Trophoblast cell (in vitro differentiated cells and primary cell): Measurements from ENCODE around the gene EXT2.

Experiments
- DNase-seq, 2 donors: peaks; one replicate each; pipeline ENCODE4 v3.0.0-alpha.2; 2016
- H2AFZ ChIP-seq: 2 replicates; pipeline ENCODE4 v1.6.1; 2013; ENCODE audit warnings: low read length, moderate library complexity, mild to moderate bottlenecking; ENCODE audit not compliant: insufficient read depth, poor library complexity
- H2AK5ac ChIP-seq: 2 replicates; pipeline ENCODE4 v1.6.1; 2013; ENCODE audit warnings: mild to moderate bottlenecking, low read length
- H2BK120ac ChIP-seq: 2 replicates; pipeline ENCODE4 v1.6.1; 2013; ENCODE audit warnings: low read length, mild to moderate bottlenecking, moderate library complexity; ENCODE audit not compliant: insufficient read depth, poor library complexity
- H2BK12ac ChIP-seq: 2 replicates; pipeline ENCODE4 v1.6.1; 2013; ENCODE audit warnings: mild to moderate bottlenecking, low read length, moderate library complexity
- H2BK5ac ChIP-seq: 2 replicates; pipeline ENCODE4 v1.6.1; 2013; ENCODE audit warnings: low read length, low read depth, moderate library complexity, mild to moderate bottlenecking; ENCODE audit not compliant: poor library complexity
- H3K14ac ChIP-seq: 2 replicates; pipeline ENCODE4 v1.6.1; 2013; ENCODE audit warnings: mild to moderate bottlenecking, low read length
- H3K18ac ChIP-seq: 2 replicates; pipeline ENCODE4 v1.6.1; 2013; ENCODE audit warnings: mild to moderate bottlenecking, low read length
- H3K23ac ChIP-seq: 2 replicates; pipeline ENCODE4 v1.6.1; 2013; ENCODE audit warnings: low read length
- H3K27ac ChIP-seq: 2 replicates; pipeline ENCODE4 v1.5.1; 2013; ENCODE audit warnings: low read depth, mild to moderate bottlenecking, inconsistent platforms, low read length, moderate library complexity
- H3K27me3 ChIP-seq: 2 replicates; pipeline ENCODE4 v1.6.1; 2013; ENCODE audit warnings: inconsistent platforms, mild to moderate bottlenecking, low read length, moderate library complexity; ENCODE audit not compliant: insufficient read depth
- H3K36me3 ChIP-seq, 2 experiments: 1 replicate in 1 of 2; 2 replicates in 1 of 2; pipeline ENCODE4 v1.6.1; 2013; ENCODE audit warnings: low read length in 2 of 2, mild to moderate bottlenecking in 2 of 2, moderate library complexity in 1 of 2; ENCODE audit not compliant: insufficient read depth in 2 of 2, control insufficient read depth in 1 of 2
- H3K4ac ChIP-seq: 2 replicates; pipeline ENCODE4 v1.6.1; 2013; ENCODE audit warnings: low read depth, mild to moderate bottlenecking, low read length, moderate library complexity
- H3K4me1 ChIP-seq, 2 experiments: 1 replicate in 1 of 2; 2 replicates in 1 of 2; pipeline ENCODE4 v1.6.1; 2013; ENCODE audit warnings: low read length in 2 of 2, mild to moderate bottlenecking in 2 of 2, moderate library complexity in 1 of 2; ENCODE audit not compliant: insufficient read depth in 2 of 2, control insufficient read depth in 1 of 2
- H3K4me2 ChIP-seq: 2 replicates; pipeline ENCODE4 v1.6.1; 2013; ENCODE audit warnings: inconsistent platforms, mild to moderate bottlenecking, low read length, moderate library complexity
- H3K4me3 ChIP-seq: 2 replicates; pipeline ENCODE4 v1.5.1; 2013; ENCODE audit warnings: mild to moderate bottlenecking, low read depth, low read length, inconsistent platforms
- H3K79me1 ChIP-seq: one replicate; pipeline ENCODE4 v1.6.1; 2013; ENCODE audit warnings: low read length
- H3K79me2 ChIP-seq: 2 replicates; pipeline ENCODE4 v1.6.1; 2013; ENCODE audit warnings: low read length, mild to moderate bottlenecking; ENCODE audit not compliant: control insufficient read depth, insufficient read depth, poor library complexity
- H3K9ac ChIP-seq: 2 replicates; pipeline ENCODE4 v1.6.1; 2013; ENCODE audit warnings: mild to moderate bottlenecking, low read length
- H3K9me3 ChIP-seq: 2 replicates; pipeline ENCODE4 v1.6.1; 2013; ENCODE audit warnings: low read depth, mild to moderate bottlenecking, control low read depth, inconsistent platforms, low read length; ENCODE audit not compliant: insufficient read depth
- H4K12ac ChIP-seq: 2 replicates; pipeline ENCODE4 v1.6.1; 2013; ENCODE audit warnings: low read depth, mild to moderate bottlenecking, low read length, moderate library complexity
- H4K8ac ChIP-seq: 2 replicates; pipeline ENCODE4 v1.6.1; 2013; ENCODE audit warnings: low read depth, mild to moderate bottlenecking, low read length, moderate library complexity
- H4K91ac ChIP-seq: one replicate; pipeline ENCODE4 v1.6.1; 2013; ENCODE audit warnings: low read depth, mild to moderate bottlenecking, low read length, moderate library complexity
- WGBS: extraction: QIAGEN DNeasy Blood & Tissue Kit; methylation state at CpG from one replicate; pipeline ENCODE4 v1.1.7; 2013; ENCODE audit warnings: missing lambda C conversion rate; ENCODE audit not compliant: insufficient read length, insufficient coverage; ENCODE audit errors: extremely low coverage; 5-methylcytosine and 5-hydroxymethylcytosine counted together

Gene EXT2

DNA sequence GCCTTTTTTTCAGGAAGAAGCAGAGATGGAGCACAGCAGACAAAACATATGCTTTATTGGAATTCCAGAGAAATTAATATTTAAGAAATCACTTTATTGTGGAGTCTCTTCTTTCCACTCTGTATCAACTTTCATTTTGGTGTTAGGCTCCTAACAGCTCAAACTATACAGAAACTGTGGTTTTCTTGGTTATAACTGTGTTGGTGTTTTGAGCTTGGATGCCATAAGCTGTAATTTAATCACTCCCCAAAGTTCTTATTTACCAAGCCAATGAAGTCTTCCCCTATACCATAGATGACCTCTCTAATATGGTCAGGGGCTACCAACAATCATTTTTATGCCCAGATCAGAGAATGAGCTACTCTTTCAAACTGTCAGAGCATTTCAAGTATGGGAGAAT lies 90.0 kb downstream of the EXT2 start:
- H3K79me1 ChIP-seq = no peaks in the 10 kb centered on the region
- no peak overlapping the region for H3K14ac ChIP-seq
- no peaks in the 10 kb centered on the region for H3K36me3 ChIP-seq
- H3K4me3 ChIP-seq = no peak overlapping the region
- H3K9ac ChIP-seq = no peak overlapping the region
- DNase-seq = no peak
- H2AFZ ChIP-seq = no peak overlapping the region
- peaks cover 0 to under 1% of the 10 kb centered on the region in 2 experiments for H3K4me1 ChIP-seq
- H2BK12ac ChIP-seq = no peak overlapping the region
- no peak overlapping the region for H3K4ac ChIP-seq
- H3K79me2 ChIP-seq = no peaks in the 10 kb centered on the region
- H4K91ac ChIP-seq = no peak overlapping the region
- no peak overlapping the region for H4K12ac ChIP-seq
- H2AK5ac ChIP-seq = no peak overlapping the region
- no peak overlapping the region for H3K23ac ChIP-seq
- no peak overlapping the region for H2BK5ac ChIP-seq
- no peak overlapping the region for H2BK120ac ChIP-seq
- H3K27me3 ChIP-seq = no peaks in the 10 kb centered on the region
- H3K9me3 ChIP-seq = no peaks in the 10 kb centered on the region
- no peak overlapping the region for H4K8ac ChIP-seq
- no peak overlapping the region for H3K4me2 ChIP-seq
- H3K18ac ChIP-seq = no peak overlapping the region
- no peak overlapping the region for H3K27ac ChIP-seq

DNA sequence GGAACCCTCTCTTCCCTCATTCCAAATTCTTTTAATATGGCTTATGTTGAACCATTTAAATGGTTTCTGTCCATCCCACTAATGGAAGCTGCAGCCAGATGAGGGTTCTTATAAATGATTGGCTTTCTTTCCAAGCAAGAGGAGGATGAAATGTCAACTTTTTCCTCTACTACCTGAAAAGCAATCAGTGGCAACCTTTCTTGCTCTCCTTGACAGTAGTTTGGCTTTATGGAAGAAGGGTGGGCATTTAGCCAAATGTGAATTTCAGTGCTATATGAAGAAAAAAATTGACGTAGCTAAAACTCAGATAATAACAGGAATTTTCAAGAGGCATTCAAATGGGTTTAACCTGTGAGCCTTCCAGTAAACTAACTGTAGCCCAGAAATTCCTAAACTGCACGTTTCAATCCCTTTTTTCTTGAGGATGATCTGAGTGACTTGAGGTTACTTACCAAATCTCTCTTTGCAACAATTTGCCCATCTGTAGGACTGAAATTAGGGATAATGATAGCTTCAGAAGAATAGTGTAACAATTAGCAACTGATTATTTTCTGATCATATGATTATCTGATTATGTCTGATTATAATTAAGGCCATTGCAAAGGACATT lies 90.9 kb downstream of the EXT2 start:
- Histone ChIP-seq H3K4ac (no peak overlapping the region), H3K9ac (no peak overlapping the region), H2BK12ac (no peak overlapping the region), H3K14ac (no peak overlapping the region), H3K9me3 (no peaks in the 10 kb centered on the region), H3K4me1 (peaks cover 9% of the 10 kb centered on the region in 2 experiments), H3K27me3 (no peaks in the 10 kb centered on the region), H3K79me1 (no peaks in the 10 kb centered on the region), H2AK5ac (no peak overlapping the region), H3K18ac (no peak overlapping the region), H3K79me2 (no peaks in the 10 kb centered on the region), H2BK120ac (no peak overlapping the region), H2AFZ (no peak overlapping the region), H3K4me2 (no peak overlapping the region), H3K4me3 (no peak overlapping the region), H3K36me3 (no peaks in the 10 kb centered on the region), H3K27ac (no peak overlapping the region), H2BK5ac (no peak overlapping the region), H3K23ac (no peak overlapping the region), H4K12ac (no peak overlapping the region), H4K91ac (no peak overlapping the region), H4K8ac (no peak overlapping the region)
- DNase-seq = no peak
- WGBS = no CpG with 5 or more reads among the region's 2 CpGs

DNA sequence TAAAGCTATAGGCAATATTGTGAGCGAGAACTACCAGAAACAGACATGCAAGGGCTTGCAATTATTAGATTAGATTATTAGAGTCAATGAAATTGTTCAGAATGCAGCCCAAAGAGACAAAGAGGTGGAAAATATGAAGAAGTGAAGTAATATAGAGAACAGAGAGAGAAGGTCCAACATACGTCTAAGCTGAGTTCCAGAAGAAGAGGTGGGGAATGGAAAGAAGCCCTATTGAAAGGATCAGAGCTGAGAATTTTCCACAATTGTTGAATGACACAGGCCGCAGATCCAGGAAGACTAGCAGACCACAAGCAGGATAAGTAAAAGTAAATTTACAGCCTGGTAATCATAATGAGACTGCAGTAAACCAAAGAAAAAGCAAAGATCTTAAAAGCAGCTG lies 93.2 kb downstream of the EXT2 start:
- H4K91ac ChIP-seq = no peak overlapping the region
- H3K36me3 ChIP-seq = no peaks in the 10 kb centered on the region
- H4K12ac ChIP-seq = no peak overlapping the region
- H3K79me2 ChIP-seq = no peaks in the 10 kb centered on the region
- no peaks in the 10 kb centered on the region for H3K27me3 ChIP-seq
- no peak overlapping the region for H2BK12ac ChIP-seq
- H3K14ac ChIP-seq = no peak overlapping the region
- no peaks in the 10 kb centered on the region for H3K9me3 ChIP-seq
- H3K4me2 ChIP-seq = no peak overlapping the region
- H2BK120ac ChIP-seq = no peak overlapping the region
- no peak overlapping the region for H2AFZ ChIP-seq
- peaks cover 11% of the 10 kb centered on the region in 2 experiments for H3K4me1 ChIP-seq
- no CpG with 5 or more reads among the region's 3 CpGs for WGBS
- no peak overlapping the region for H4K8ac ChIP-seq
- no peak overlapping the region for H3K27ac ChIP-seq
- H3K23ac ChIP-seq = no peak overlapping the region
- H3K79me1 ChIP-seq = no peaks in the 10 kb centered on the region
- no peak overlapping the region for H3K18ac ChIP-seq
- no peak overlapping the region for H3K4ac ChIP-seq
- no peak overlapping the region for H3K9ac ChIP-seq
- H2AK5ac ChIP-seq = no peak overlapping the region
- no peak for DNase-seq
- H3K4me3 ChIP-seq = no peak overlapping the region
- no peak overlapping the region for H2BK5ac ChIP-seq

DNA sequence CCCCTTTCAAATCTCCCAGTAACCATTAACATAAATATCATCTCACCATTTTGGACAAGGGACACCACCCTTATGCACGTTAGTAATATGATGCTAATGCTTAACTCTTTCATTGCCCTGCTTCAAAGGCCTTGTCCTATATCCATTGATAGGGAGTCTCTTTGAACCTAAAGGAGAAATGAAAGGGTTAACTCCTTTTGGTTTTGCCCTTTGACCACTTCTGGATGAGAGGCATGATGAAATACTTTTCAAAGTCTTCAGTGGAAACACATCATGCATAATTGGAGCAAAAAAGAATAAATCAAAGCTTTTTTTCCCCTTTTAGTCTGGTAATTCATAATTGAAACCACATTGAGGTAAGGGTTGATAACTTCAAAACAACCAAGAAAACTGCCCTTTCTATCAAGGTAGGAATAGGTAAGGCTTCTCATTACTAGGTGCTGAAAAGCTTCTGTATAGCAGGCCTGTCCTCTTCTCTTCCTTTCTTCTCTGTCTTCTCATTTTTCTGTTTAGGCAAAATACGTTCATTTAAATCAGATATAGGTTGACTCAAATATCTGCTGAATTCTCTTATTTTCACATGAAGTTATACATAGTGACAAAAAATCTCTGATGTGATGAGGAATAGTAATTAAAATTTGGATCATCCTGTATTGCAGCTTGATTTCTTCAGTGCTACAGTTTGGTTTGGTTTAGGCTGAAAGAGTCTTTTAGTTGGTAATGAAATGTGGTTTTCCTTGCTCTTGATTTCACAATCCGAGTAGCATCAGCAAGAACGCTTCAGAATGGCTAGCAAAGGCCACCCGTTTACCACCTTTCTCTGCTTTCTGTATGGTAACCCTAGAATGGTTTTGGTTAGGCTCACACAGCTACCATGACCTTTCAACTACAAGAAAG lies 94.8 kb downstream of the EXT2 start:
- Histone ChIP-seq H2AK5ac (no peak overlapping the region), H3K27ac (peak overlapping the region; percentile 12), H3K4me1 (peaks cover 11% of the 10 kb centered on the region in 2 experiments), H3K27me3 (no peaks in the 10 kb centered on the region), H2BK120ac (no peak overlapping the region), H3K4me2 (peak overlapping the region; percentile 22), H3K4ac (no peak overlapping the region), H3K23ac (no peak overlapping the region), H3K79me1 (no peaks in the 10 kb centered on the region), H3K4me3 (no peak overlapping the region), H4K8ac (no peak overlapping the region), H2BK12ac (no peak overlapping the region), H3K9me3 (no peaks in the 10 kb centered on the region), H2BK5ac (no peak overlapping the region), H3K18ac (no peak overlapping the region), H3K9ac (no peak overlapping the region), H2AFZ (no peak overlapping the region), H4K91ac (no peak overlapping the region), H3K14ac (no peak overlapping the region), H4K12ac (no peak overlapping the region), H3K79me2 (no peaks in the 10 kb centered on the region), H3K36me3 (no peaks in the 10 kb centered on the region)
- DNase-seq = peak in 1 of 2 donors; percentile 32
- no CpG with 5 or more reads among the region's 5 CpGs for WGBS
